Limb (tissue), 2 donors: Measurements from ENCODE around the gene RNF150.

Experiments
- DNase-seq, 2 donors: peaks; one replicate each; pipeline ENCODE4 v3.0.0-alpha.2; 2016; ENCODE audit errors: extremely low spot score in 2 of 2

Gene RNF150

DNA sequence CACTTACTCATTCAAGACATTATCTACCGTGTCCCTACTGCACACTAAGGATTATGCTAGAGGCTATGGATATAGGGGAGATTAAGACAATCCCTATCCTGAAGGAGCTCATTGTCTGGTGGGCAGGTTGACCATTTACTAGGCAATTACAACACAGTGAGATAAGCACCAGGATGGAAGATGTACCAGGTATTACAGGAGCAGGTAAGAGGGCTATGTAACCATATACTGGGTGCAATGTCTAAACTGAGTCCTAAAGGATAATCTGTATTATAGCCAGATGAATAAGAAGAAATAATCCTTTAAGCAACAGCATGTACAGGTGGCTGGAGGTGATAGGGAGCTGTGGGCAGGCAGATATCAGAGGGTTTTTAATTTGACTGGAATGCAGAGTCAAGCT is 263.8 kb downstream of the RNF150 start:
- DNase-seq = no peak

DNA sequence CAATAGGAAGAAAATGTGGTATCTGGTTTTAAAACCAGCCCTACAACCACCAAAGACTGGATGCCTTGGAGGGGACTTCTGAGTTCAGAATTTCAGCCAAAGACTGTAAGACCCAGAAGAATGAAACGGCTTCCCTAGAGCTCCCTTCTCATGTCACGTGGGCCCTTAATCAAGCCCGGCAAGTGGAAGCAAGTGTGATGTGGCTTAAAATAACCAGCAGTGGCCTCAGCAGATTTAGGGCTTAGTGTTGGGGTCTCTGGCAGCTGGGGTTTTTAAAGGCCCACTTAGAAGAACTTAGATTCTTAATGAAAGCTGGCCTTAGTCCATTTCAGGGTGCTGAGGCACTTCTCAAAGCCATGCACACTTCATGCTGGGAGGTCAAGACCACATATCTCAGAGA is 265.9 kb downstream of the RNF150 start:
- DNase-seq = no peak

- no peak for DNase-seq
Observed at GRCh38 chr4:140866492-140867005, 266.7 kb downstream of the RNF150 start.

DNA sequence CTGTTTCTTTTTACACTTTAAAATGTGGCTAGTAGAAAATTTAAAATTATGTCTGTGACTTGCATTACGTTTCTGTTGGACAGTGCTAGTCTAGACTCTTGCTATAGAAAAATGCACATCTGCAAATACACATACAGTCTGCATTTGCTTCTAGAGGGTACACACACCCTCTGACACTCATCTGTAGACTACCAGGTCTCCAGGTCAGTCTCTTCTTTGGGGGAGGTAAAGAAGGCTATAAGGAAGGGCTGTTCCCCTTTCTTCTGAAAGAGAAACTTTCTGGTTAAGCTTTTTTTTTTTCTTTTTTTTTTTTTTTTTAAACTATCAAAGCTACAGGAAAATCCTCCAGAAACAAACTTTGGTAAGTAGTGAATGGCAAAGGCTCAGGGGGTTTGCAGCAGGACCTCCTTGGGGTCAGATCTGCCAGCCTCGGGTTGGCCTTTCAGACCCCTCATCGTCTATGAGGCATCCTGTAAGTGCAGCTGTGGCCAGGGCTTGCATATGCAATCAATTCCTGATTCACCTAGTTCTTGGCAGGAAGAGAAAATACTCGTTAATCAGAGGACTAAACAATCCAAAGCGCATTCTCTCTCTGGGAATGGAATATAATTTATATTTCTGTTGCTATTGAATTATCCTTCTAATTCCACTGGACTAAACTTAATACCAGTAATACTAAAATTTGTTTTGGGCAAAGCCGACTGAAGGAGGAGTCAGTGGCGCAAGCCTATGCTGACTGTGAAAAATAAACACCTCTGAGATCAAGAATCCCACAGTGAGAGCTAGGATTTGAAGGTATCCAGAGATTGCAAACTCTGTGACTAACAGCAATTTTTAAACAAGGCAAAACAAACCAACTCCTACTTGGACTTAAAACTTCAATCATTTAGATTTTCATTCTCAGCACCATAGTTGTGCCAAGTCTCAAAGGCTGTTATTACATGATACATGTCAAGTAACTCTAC is 267.7 kb downstream of the RNF150 start:
- DNase-seq = no peak

DNA sequence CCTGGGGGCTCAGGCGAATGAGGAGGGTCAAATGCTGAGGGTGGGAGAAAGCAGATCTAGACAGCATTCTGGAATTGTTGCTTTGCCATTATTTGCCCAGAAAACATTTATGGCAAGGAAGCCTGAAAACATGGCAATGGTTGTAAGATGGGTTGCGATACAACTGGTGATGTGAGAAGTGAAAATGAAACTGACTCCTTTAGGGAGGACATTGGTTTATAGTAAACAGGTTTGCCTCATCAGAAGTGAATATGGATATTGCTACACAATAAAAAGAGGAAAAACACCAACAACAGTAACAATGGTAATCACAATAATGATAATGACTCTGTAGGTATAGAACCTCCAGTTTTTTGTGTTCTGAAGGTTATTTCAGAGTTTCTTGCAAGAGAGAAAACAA is 270.1 kb downstream of the RNF150 start:
- DNase-seq = no peak

DNA sequence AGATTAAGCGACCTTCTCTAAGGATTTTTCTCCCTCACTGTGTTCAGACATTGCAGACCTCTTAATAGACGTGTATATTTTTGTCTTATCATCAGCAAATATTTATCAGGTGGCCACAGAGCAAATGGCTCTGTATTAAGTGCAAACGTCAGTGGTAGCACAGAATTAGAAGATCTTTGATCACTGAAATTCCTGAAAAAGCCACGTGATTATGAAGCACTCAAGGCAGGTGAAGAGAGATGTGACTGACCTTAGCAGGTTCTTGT is 271.2 kb downstream of the RNF150 start:
- DNase-seq = no peak

DNA sequence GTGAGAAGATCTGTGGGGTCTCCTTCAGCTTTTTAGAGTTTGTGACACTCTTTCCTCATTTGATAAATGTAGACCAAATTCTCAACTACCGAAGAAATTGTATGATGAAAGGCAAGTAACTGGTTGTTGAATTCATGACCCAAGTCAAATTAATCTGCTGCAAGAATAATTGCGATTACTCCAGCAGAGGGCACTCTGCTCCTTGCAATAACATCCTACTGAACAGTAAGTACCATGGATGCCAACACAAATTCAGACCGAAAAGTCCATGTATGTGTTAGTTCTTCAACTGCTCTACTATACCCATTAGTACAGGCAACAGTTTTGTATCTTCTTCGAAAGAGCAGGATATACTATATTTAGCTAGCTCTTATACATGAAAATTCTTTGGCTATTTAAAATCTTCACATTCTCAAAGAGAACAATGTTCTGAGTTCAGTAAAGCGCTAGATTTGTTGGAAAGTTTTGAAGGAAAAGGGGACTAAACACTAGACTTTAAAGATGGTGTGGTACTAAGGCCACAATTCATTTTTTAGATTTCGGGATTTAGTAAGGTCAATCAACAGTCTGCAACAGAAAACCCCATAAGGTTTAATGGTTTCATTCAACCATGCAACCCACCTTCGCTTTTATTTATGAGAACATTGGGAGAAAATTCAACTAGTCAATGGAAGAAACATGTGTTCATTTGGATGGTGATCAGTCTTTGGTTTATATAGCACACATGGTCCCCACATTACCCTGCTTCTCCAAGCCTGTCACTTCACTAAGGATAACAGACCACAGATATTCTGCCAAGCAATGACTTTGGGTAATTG is 271.7 kb downstream of the RNF150 start:
- peak; percentile 76 to 92 for DNase-seq

DNA sequence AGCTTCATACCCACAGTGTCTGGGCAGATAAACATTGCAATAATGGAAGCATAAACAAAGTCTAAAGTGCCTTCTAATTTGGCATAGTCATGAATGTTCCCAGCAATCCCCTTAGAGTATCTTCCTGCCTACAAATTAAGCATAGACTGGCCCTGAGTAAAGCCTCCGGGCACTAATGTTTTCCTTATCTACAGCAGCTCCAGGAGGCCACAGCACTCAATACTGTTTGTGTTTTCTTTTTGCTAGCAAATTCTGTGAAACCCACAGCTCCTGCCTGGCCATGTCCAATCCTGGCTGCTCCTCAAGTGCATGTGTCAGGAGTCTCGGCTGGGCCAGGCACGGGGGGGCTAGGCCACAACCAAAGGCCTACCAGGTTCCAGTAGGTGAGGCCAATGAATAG is 274.4 kb downstream of the RNF150 start:
- DNase-seq = no peak

- DNase-seq = no peak
Observed at GRCh38 chr4:140857111-140857510, 276.2 kb downstream of the RNF150 start.

- peak; percentile 46 to 86 for DNase-seq
Observed at GRCh38 chr4:140856621-140857062, 276.6 kb downstream of the RNF150 start.

- no peak for DNase-seq
Observed at GRCh38 chr4:140854168-140854567, 279.1 kb downstream of the RNF150 start.

- no peak for DNase-seq
Observed at GRCh38 chr4:140851804-140852203, 281.5 kb downstream of the RNF150 start.

DNA sequence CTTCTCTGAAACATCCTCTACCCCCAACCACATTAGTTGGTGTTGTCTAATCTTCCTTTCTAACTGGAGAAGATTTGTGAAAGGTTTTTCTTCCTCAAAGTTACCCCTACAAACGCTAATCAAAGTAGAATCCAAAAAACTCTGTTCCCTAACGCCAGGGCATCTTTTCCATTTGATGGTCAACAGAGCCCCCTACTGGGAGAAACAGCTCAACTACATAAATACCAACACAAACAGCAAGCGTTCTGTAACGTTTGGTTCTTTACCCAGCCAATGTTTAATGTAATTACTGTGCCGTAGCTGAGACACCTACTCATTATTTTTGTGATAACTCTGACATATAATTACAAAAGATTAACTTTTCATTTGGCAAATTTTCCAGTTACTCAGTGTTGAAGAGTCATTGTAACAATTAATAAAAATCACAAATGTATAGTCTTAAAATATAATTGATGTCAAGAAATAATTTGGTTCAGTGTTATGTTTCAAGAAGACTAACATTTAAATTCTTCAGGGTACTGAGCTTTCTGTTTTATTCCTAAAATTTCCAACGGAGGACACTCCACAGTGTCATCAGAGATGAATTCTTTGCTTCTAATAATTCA is 282.1 kb downstream of the RNF150 start:
- DNase-seq = peak; percentile 67 to 86

GRCh38 chr4:140849526-140849925 is 283.7 kb downstream of the RNF150 start:
- DNase-seq = no peak

DNA sequence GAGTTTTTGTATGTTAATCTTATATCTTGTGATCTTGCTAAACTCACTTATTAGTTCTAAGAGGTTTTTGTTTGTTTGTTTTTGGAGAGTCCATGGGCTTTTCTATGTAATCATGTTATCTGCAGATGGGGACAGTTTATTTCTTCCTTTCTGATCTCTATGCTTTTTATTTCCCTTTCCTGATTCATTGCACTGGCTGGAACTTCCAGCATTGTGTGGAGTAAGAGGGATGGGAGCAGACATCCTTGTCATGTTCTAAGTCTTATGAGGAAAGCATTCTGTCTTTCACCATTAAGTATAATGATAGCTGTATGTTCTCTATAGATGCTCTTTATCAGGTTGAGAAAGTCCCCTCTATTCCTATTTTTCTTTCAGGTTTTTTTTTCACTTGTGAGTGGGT is 286.5 kb downstream of the RNF150 start:
- no peak for DNase-seq

DNA sequence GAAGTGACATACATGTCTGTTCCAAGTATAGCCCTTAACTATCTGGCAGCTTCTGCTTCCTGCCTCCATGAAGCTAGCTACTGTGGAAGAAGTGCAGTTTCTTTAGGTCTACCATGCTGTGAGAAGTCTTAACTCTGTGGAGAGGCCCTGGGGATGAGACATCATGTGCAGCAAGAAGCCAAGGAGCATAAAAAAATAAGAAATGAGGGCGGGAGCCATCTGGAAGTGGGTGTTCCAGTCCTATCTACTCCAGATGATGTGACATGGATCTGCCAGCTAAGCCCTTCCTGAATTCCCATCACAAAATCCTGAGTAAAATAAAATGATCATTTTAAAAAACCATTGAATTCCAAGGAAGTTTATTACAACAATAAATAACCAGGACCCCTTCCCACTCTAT is 289.2 kb downstream of the RNF150 start:
- no peak for DNase-seq

GRCh38 chr4:140841186-140841585 is 292.1 kb downstream of the RNF150 start:
- DNase-seq = no peak

GRCh38 chr4:140839888-140840790 is 293.1 kb downstream of the RNF150 start:
- no peak for DNase-seq

- no peak for DNase-seq
Observed at GRCh38 chr4:140839406-140839805, 293.9 kb downstream of the RNF150 start.

DNA sequence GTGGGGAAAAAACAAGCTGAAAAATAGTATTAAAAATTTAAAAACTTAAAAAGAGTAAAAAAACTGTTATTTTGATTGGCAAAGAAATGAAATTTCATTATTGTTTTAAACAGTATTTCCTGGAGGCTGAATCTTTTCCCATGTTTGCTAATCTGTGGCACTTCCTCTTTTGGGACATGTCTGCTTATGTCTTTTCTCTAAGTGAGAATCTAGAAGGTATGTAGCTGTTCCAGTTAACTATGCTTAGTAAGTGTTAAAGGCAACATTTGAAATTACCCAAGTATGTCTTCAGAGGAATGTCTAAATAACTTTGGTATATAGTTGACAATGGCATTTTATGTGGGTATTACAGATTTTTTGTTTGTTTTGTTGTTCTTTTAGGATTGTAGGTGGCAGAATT is 295.5 kb downstream of the RNF150 start:
- no peak for DNase-seq
